GM21447 (cell line): ENCODE measurements around the gene RSKR.
A peak's percentile ranks its signal among the peaks of the same experiment; 100 is the strongest.
"Not testable (repeated sequence)": the region's sequence is repeated elsewhere in the genome, so short reads cannot be mapped to it uniquely, and the experiment has no call there.

Source experiments
- ATAC-seq: cut with Tn5 transposase; IDR thresholded peaks from one replicate; pipeline ENCODE4 v1.9.1; 2021; ENCODE audit not compliant: unreplicated experiment

RSKR gene

GRCh38 chr17:28624148-28624547 lies 10.2 kb upstream of the RSKR start:
- no peak for ATAC-seq

GRCh38 chr17:28623696-28624095 lies 9.7 kb upstream of the RSKR start:
- no peak for ATAC-seq

GRCh38 chr17:28622186-28622585 lies 8.2 kb upstream of the RSKR start:
- ATAC-seq, result no peak

GRCh38 chr17:28620010-28620409 lies 6.0 kb upstream of the RSKR start:
- ATAC-seq, result no peak

- ATAC-seq, result no peak
Measured at GRCh38 chr17:28618464-28618863, 4.5 kb upstream of the RSKR start.

- ATAC-seq, result no peak
Measured at GRCh38 chr17:28616281-28616680, 2.3 kb upstream of the RSKR start.

GRCh38 chr17:28615260-28615940 lies 1.4 kb upstream of the RSKR start:
- no peak for ATAC-seq

- ATAC-seq, result no peak
Measured at GRCh38 chr17:28612936-28613872, 781 bp downstream of the RSKR start.

GRCh38 chr17:28612531-28612930 lies 1.5 kb downstream of the RSKR start:
- ATAC-seq, result no peak

- ATAC-seq, result no peak
Measured at GRCh38 chr17:28610376-28610775, 3.6 kb downstream of the RSKR start.

GRCh38 chr17:28604031-28604430 lies 10.0 kb downstream of the RSKR start:
- ATAC-seq, result not testable (repeated sequence)

- ATAC-seq, result peak; percentile 51
Measured at GRCh38 chr17:28599311-28600184, 14.4 kb downstream of the RSKR start.

- ATAC-seq, result peak; percentile 74
Measured at GRCh38 chr17:28598799-28599310, 15.1 kb downstream of the RSKR start, which contains the start of gene SPAG5. TSS of gene SPAG5 (minus strand) at chr17:28599025. CDS start at chr17:28598946, 79 bp downstream.

- peak; percentile 5 for ATAC-seq
Measured at GRCh38 chr17:28598389-28598788, 15.6 kb downstream of the RSKR start.

GRCh38 chr17:28597606-28598383 lies 16.2 kb downstream of the RSKR start:
- ATAC-seq, result no peak

GRCh38 chr17:28592260-28592659 lies 21.7 kb downstream of the RSKR start:
- no peak for ATAC-seq

GRCh38 chr17:28585851-28586250 lies 28.1 kb downstream of the RSKR start:
- no peak for ATAC-seq

- ATAC-seq, result no peak
Measured at GRCh38 chr17:28584434-28584833, 29.6 kb downstream of the RSKR start.

GRCh38 chr17:28582513-28582912 lies 31.5 kb downstream of the RSKR start:
- ATAC-seq, result no peak

- no peak for ATAC-seq
Measured at GRCh38 chr17:28580959-28581358, 33.0 kb downstream of the RSKR start.
